AG10803 (cell line): ENCODE measurements around the gene PLAGL2.
"Not testable (repeated sequence)": the region's sequence is repeated elsewhere in the genome, so short reads cannot be mapped to it uniquely, and the experiment has no call there.

ENCODE experiments used
- DNase-seq: peaks from one replicate; pipeline ENCODE4 v3.0.0; 2010; ENCODE audit warnings: low read depth
- H3K4me3 ChIP-seq: 2 replicates; pipeline ENCODE4 v1.5.1; 2011; ENCODE audit warnings: mild to moderate bottlenecking, low read length, control low read depth
- CTCF ChIP-seq: conservative IDR thresholded peaks from 2 replicates; pipeline ENCODE4 v1.5.1; 2011; ENCODE audit warnings: mild to moderate bottlenecking, low read length, control low read depth, inconsistent platforms

The PLAGL2 gene, protein sequence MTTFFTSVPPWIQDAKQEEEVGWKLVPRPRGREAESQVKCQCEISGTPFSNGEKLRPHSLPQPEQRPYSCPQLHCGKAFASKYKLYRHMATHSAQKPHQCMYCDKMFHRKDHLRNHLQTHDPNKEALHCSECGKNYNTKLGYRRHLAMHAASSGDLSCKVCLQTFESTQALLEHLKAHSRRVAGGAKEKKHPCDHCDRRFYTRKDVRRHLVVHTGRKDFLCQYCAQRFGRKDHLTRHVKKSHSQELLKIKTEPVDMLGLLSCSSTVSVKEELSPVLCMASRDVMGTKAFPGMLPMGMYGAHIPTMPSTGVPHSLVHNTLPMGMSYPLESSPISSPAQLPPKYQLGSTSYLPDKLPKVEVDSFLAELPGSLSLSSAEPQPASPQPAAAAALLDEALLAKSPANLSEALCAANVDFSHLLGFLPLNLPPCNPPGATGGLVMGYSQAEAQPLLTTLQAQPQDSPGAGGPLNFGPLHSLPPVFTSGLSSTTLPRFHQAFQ

GRCh38 chr20:32207626-32208498 is at the start of gene PLAGL2, which contains the start of gene POFUT1:
TSS of gene PLAGL2 (minus strand) at chr20:32207743. CDS start at chr20:32202178, 5,565 bp downstream.
TSS of gene POFUT1 (plus strand) at chr20:32207880. CDS start at chr20:32207942, 62 bp downstream.
- peak within 1 kb of the TSS; percentile 100 for H3K4me3 ChIP-seq
- TF ChIP-seq CTCF, result peak; percentile 8
- peak; percentile 86 for DNase-seq

- no peak for DNase-seq
- H3K4me3 ChIP-seq, result no peak overlapping the region
- TF ChIP-seq CTCF, result no peak
These were observed 44.6 kb upstream of the PLAGL2 start for GRCh38 chr20:32252189-32252588.

- TF ChIP-seq CTCF, result no peak
- no peak for DNase-seq
- H3K4me3 ChIP-seq, result no peak overlapping the region
These were observed 43.9 kb upstream of the PLAGL2 start for GRCh38 chr20:32251470-32251869.

- no peak overlapping the region for H3K4me3 ChIP-seq
- DNase-seq, result no peak
- no peak for TF ChIP-seq CTCF
These were observed 41.6 kb upstream of the PLAGL2 start for GRCh38 chr20:32249030-32249738.

- no peak overlapping the region for H3K4me3 ChIP-seq
- TF ChIP-seq CTCF, result no peak
- DNase-seq, result no peak
These were observed 40.5 kb upstream of the PLAGL2 start for GRCh38 chr20:32248043-32248442.

- H3K4me3 ChIP-seq, DNase-seq: not testable (repeated sequence)
These were observed 38.7 kb upstream of the PLAGL2 start for GRCh38 chr20:32246208-32246607.

DNA sequence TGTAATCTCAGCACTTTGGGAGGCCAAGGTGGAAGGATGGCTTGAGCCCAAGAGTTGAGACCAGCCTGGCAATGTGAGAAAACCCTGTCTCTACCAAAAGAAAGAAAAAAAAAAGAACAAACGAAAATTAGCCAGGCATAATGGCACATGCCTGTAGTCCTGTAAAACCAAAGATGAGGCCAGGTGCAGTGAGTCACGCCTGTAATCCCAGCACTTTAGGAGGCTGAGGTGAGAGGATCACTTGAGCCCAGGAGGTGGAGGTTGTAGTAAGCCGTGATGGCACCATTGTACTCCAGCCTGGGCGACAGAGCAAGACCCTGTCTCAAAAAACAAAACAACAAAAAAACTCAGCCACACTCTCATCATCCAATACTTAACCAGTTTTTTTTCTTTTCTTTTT is 37.4 kb upstream of the PLAGL2 start:
- no peak for DNase-seq
- no peak for TF ChIP-seq CTCF
- no peak overlapping the region for H3K4me3 ChIP-seq
